ENCODE data around the gene WDR48.

WDR48 gene

DNA sequence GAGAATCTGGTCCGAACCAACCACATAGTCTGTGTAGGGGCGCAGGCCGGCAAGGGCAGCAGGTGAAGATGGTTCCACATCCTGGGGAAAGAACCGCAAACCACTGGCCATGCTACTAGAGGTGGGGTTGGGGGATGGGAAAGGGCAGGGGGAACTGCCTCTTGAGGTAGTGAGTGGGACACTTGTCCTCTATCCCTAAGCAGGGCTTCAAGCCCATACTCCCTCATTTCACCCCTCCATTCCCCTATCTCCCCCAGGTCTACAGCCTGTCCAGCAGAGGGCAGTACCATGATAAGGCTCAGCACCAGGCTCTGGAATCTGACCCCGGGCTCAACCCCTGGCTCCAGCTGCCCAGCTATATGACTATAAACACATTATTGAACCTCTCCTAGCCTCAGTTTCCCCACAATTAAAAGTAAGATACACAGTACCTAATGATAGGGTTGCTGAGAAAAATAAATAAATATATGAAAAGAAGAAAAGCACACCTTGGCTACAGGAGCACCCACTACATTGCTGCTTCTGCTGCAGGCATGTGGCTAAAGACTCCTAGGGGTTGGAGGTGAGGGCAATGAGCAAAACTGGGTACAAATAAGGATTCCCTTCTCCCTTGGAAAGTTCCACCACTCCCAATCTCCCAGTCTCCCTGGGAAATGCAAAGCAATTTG is 49.3 kb downstream of the WDR48 start:
- DNase-seq (ENCODE audit: low read depth in 2 of 2): peak; percentile 20 to 41

DNA sequence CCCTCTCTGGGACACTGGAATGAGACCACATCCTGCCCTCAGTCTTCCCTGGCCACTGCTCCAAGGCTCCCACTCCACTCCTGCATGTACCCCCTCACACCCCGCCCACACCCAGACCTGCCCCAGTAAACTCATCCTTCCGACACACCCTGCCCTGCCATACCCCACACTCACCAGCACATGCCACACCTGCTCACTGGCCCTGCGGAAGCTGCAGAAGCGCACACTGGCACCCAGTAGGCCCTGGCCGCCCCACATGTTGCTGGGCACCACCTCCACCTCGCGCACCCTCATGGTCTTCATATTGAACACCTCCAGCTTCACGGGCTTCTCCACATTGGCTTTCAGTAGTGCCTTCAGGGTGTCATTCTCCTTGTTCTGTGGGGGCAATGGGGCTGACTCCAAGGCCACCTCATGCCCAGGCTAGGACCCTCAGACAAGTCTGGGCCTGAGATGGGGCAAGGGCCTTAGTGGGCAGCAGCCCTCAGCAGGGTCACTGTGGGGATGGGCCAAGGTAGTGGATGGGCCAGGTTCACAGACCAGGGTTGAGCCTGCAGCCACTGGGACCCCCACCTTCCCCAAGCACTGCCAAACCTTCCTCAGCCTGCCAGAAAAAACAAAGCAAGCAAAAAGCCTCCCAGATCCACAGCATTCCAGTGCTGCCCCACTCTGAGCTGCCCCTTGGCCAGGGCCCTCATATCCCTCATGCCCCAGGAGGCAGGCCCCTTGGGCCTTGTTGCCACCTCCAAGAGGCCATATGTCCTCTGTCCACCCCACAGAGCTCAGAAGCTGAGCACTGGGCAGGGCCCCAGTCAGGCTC is 50.9 kb downstream of the WDR48 start:
- no peak for DNase-seq (ENCODE audit: low read depth in 2 of 2)

DNA sequence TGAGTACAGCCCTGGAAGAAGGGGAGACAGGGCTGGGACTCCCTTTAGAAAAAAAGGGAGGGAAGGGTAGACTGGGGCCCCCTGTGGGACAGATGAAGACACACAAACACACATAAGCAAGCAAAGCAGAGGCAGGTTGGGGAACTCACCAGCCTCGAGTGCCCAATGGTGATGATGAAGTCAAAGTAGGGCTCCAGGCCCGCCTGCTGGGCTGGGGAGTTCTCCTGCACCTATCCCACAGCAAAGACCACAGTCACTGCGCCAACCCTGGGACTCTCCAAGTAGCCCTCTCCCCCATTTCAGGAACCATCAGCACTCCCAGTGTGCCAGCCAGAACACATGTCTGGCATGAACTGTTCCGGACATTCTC is 51.5 kb downstream of the WDR48 start:
- no peak for DNase-seq (ENCODE audit: low read depth in 2 of 2)

GRCh38 chr3:39103791-39104552 is 52.2 kb downstream of the WDR48 start:
- DNase-seq (ENCODE audit: low read depth in 2 of 2): no peak

DNA sequence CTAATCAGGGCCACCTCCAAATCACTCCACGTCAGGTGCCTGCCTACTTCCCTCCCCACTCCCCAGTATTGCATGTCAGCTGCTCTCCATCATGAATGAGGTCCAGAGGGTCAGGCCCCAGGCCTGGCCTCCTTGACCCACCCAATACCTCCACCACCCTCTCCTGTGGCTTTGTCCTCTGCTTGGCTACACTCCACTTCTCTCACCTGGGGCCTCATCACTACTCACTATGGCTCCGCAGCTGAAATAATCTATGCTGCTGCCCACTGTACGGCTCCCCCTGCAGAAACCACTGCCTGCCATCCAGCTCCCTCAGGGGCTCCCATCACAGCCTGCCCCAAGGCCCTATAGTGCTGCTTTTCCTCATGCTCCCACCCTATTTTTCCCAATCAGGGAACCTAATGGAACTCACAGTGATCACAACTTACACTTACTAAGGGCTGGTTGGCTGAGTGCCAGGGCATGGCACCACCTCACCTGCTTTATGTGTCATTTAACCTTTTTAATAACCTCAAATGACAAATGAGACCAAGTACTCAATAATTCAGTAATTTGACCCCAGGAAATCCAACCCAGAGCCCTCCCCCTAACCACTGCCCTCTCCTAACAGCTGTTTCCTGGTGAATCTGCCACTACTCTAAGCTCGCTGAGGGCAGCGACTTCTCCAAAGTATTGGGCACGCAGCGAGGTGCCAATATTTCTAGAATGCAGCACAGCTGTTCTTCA is 53.3 kb downstream of the WDR48 start:
- no peak for DNase-seq (ENCODE audit: low read depth in 2 of 2)

GRCh38 chr3:39105687-39106063 is 53.9 kb downstream of the WDR48 start:
- no peak for DNase-seq (ENCODE audit: low read depth in 2 of 2)

DNA sequence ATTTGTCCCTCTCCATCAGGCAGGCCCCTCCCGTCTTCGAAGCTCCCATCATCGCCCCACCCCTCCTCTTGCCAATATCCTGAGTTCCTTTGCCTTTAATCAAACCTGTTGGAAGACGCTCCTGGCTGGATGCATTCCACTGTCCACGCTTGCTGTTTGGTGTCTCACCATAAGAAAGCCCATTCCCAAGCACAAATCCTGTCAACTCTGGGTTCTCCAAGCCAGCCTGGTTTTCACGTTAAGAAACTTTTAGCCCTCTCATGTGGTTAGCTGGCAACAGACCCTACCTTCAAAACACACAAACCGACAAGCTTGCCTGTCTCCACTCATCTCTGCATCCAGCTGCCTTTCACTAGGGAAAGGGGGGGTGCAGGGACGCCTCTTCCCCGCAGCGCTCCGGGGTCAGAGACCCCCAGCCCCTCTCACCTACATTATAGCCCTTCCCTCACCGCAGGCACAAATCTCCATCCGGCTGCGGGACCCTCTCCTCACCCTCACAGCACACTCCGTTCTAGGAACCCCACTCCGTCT is 54.5 kb downstream of the WDR48 start:
- no peak for DNase-seq (ENCODE audit: low read depth in 2 of 2)

DNA sequence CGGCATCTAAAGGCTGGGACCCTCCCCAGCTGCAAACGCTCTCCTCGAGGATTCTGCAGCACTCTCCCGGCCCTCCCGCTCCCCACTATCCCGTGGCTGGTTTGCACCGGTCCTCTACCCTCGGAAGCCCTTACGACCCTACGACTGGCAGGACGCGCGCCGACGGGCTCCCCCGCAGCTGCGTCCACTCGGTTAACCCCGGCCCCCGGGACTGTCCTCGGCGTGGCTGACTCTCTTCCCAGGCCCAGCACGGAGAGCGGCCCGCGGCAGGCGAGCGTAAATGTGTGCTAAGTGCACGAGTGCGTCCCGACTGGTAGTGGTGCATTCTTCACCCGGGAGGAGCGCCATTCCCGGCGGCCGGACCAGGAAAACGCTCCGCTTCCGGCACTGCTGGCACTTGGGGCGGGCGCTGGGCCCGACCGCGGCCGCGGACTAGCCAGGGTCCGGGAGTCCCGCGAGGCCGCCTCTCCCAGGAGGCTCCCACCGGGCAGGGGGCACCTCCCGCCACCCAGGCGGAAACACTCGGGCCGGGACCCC is 55.1 kb downstream of the WDR48 start:
- no peak for DNase-seq (ENCODE audit: low read depth in 2 of 2)

DNA sequence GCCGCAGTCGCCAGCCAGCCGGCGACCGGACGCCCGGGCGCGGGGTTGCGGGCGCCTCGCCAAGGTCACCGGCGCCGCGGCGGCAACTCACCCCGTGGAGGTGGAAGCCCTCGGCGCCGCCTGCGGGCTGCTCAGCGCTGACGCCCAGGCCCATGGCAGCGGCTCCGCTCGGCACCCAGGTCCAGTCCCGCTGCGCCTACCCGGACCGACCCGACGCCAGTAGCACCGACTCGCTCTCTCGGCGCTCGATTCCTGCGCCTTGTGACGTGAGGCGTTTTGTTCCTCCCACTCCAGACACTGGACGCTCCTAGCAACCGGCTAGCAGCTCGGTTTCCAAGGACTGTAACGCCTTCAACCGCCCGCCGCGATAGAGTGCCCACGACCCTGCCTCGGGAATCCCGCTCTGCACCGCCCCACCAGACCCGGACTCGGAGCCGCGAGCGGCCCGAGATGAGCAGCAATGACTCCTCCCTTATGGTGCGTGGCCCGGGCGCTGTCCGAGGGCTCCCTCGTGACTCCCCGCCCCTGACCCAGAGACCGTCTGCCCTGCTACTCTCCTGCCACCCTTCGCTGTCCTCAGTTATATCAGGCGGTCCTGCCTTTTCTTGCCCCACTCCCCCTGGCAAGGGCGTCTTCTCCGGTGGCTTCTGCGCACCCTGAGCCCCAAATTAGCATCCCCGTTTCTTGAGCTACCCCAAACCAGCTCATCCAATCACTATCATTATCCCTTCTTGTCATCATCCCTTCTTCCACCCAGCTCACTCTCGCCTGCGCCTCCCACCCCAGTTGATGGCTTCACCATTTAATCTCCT is 55.8 kb downstream of the WDR48 start, which contains the start of the genes GORASP1 and TTC21A:
TSS of gene GORASP1 (minus strand) at position 240 of the 812 bp plus-strand sequence. CDS start at position 154, 86 bp downstream.
TSS of gene TTC21A (plus strand) at position 293 of the 812 bp plus-strand sequence. CDS start at position 451, 158 bp downstream.
- peak; percentile 33 to 57 for DNase-seq (ENCODE audit: low read depth in 2 of 2)

GRCh38 chr3:39108200-39108710 is 56.4 kb downstream of the WDR48 start:
- no peak for DNase-seq (ENCODE audit: low read depth in 2 of 2)

- DNase-seq (ENCODE audit: low read depth in 2 of 2): no peak
Observed at GRCh38 chr3:39109086-39109485, 57.3 kb downstream of the WDR48 start.

GRCh38 chr3:39110041-39110639 is 58.3 kb downstream of the WDR48 start:
- no peak for DNase-seq (ENCODE audit: low read depth in 2 of 2)

GRCh38 chr3:39112113-39112512 is 60.3 kb downstream of the WDR48 start:
- no peak for DNase-seq (ENCODE audit: low read depth in 2 of 2)

DNA sequence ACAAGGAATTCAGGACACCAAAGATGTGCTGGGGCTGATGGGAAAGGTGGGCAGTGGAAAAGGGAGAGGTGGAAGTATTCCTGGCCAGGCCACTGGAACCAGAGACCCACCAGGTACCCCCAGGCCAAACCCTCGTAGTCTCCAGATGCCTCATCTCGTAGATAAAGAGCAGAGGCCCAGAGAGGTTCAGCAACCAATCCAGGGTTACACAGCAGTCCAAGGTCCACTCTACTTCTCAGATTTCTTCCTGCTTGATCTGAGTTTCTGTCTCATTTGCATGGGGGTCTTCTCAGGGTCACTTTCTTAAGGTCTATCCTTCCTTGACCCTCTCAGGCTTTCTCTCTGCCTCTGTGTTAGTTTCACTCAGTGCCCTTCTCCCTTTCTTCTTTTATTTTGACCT is 60.7 kb downstream of the WDR48 start:
- DNase-seq (ENCODE audit: low read depth in 2 of 2): no peak

DNA sequence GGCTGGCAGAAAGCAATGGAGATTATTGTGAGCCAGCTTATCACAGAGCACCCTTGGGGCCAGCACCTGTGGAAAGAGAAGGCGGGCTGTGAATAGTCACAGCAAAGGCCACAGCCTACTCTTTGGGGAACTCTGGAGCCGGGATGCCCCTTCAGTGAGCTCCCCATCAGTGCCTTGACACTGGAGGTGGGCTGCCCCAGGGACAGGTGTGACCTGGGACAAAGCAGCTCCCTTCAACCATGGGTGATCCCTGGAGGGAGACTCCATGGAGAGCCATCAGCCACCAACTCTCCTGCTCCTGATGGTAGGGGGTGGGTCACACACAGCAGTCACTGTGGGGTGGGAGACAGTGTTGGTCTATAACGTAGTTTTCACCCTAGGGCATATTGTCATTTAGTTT is 61.5 kb downstream of the WDR48 start:
- no peak for DNase-seq (ENCODE audit: low read depth in 2 of 2)

GRCh38 chr3:39114456-39114855 is 62.6 kb downstream of the WDR48 start:
- no peak for DNase-seq (ENCODE audit: low read depth in 2 of 2)

- no peak for DNase-seq (ENCODE audit: low read depth in 2 of 2)
Observed at GRCh38 chr3:39115870-39116269, 64.1 kb downstream of the WDR48 start.

DNA sequence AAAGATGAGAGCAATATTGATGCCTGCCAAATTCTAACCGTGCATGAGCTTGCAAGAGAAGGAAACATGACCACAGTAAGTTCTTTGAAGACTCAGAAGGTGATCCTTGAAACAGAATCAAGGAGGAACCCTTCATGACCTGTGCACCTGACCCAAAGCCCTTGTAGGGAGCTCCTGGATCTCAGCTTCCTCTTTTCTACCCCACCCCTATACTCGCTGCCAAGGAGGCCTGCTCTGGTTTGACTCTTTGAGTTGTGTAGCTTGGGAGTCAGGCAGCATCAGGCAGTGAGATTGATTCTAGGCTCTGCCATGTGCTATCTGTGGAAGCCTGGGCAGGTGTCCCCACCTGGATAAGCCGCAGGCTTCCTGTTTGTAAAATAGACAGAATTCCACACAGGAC is 66.3 kb downstream of the WDR48 start:
- no peak for DNase-seq (ENCODE audit: low read depth in 2 of 2)

DNA sequence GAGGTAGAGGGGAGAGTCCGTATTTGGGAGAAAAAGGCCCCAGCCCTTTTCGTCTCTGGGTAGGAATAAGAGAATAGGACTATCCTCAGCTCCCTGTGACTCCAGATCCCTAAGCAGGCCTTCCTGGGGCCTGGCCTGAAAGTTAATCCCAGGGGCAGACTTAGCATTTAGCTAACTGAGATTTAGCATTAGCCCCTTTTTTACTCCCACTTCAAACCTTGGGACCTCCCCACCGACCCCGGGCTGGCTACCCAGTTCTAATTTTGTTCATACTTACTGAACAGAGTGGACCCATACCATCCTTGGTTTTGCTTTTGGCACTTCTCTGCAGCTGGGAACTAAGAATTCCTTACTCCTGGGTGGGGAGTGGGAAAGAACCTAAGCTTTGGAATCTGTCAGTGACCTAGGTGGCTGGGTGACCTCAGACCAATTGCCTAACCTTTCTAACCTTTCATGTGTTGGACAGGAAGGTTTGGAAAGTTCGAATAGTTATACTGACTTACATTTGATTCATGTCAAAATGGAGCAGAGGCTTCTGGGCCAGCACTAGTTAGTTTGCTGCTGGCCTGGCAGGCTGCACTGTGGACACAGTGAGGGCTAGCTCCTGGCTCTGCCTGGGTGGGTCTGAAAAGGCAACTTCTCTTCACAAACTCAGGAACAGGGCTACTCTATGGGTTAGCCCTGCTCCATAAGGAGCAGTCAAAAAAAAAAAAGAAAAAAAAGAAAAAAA is 67.3 kb downstream of the WDR48 start:
- no peak for DNase-seq (ENCODE audit: low read depth in 2 of 2)

Data from stimulated activated CD4-positive, alpha-beta T cell treated with anti-CD3 and anti-CD28 coated beads, Interleukin-15, amount 100 ng/mL, for 48 hours (primary cell).